Measurements from ENCODE around the gene CNTNAP2.
A peak's percentile ranks its signal among the peaks of the same experiment; 100 is the strongest.

CNTNAP2 gene

DNA sequence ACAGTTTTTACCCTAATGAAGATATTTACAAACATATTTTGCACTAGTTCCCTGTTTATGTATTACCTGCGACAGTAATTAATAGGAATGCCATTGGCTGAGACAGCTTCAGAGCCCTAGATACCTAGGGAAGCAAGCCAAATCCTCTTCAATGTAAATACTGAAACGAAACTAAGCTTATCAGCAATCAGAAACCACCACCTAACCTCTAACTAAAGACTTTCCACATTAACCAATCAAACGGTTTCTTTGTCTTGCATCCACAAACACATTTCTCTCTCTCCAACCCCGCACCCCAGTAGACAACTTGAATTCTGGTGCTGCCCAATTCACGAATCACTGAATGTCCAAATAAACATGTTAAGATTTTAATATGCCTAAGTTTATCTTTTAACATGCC is 1999.6 kb downstream of the CNTNAP2 start:
- no peak for DNase-seq

DNA sequence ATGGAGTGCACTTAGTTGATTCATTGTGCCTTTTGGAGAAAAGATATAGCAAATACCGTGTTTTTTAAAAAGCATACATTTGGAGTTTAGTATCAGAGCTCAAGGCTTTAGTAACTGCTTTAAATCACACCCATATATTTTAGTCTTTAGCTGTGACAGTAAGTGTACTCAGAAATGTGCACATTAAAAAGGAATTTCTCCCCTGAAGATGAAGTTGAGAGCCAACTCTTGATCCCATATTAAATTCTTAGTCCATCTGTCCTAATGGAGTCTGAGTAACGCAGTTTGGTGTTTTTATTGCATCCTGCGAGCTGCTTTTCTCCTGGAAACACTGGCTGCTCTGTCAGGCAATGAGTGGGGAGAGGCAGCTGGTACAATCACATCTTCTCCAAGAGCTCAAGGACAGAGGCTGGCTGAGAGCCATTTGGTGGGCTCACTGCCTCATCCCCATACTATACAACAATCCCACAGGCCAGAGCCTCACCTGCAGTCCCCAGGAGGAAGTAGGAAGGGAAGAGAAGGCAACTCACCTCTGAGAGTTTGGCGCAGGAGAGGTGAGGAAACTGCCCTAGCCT is 2000.3 kb downstream of the CNTNAP2 start:
- no peak for DNase-seq

DNA sequence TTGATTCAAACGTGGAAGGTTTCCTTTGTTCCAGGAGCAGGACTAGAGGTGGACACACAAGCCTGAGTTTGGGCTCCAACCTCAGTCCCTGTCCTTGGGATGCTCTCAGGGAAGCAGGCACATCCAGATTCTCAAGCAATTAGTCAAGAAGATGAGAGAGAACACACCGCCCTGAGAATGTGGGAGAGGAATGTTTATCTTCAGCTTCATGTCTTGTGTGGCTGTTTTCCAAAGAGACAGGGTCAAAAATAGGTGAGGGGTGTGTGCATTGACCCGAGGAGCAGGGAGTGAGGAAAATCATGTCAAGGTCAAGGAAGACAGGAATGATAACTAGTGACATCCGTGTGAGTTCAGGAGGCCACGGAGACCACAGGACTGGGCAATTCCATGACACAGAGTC is 2001.8 kb downstream of the CNTNAP2 start:
- no peak for DNase-seq

DNA sequence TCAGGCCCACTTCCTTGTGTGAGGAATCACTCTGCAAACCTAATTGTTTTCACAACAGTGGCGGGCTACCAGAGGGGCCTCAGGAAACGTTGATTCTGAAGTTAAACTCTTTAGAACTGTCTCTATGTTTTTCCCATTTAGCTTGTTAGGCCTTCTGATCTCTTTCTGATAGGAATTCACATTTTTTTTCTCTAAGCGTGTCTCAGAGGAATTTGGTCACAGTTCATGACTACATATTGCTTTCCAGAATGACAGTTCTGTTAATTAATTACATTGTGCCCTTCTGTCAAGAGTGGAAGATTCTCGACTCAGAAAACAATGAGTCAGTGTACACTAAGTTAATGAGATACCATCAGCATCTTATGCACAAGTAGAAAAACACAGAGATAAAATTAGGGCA is 2004.8 kb downstream of the CNTNAP2 start:
- no peak for DNase-seq

DNA sequence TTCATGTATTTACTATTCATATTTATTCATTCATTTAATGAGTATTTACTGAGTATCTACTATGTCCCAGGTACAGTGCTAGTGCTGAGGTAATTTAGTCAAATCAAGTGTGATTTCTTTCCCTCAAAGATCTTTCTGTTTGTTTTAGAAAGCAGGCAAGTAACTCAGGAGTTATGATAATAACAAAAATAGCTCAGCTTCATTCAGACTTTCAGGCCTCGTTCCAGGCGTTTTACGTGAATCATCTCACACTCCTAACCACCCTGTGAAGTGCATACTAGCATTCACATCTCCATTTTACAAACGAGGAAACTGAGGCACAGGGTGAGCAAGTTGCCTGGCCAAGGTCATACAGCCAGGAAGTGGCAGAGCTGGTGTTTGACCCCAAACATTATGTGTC is 2005.2 kb downstream of the CNTNAP2 start:
- DNase-seq, result no peak

DNA sequence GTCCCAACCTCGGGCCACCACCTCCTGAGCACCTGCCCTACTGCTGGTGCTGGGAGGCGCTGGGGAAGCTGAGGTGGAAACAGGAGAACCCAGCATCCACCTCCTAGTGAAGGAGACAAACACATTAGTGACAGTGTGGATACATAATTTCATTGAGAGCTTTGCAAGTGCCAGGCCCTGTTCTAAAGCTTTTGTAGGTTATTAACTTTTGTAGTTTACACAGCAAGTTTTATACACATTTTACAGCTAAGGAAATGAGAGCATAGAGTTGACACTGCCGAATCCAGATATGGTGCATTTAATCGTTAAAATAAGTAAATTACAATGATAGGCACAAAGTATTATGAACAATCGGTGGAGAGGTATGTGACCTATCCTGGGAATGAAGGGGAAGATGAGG is 2007.9 kb downstream of the CNTNAP2 start:
- no peak for DNase-seq

DNA sequence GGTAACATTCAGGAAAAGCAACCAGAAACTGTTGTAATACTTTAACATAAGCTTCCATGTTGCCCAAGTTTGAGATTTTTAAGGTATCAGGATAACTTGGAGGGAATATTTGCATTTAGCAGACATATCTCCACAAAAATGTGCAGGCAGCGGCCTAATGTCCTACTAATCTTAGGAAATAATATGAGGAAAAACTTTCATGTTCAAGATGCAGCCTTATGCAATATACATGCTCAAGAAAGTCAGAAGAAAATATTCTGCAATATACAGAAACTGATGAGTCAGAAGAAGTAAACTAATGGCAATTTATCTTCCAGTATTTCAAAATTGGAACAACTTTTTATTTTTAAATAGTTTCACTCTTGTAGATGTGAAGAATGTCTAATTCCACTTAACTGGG is 2010.8 kb downstream of the CNTNAP2 start:
- no peak for DNase-seq

DNA sequence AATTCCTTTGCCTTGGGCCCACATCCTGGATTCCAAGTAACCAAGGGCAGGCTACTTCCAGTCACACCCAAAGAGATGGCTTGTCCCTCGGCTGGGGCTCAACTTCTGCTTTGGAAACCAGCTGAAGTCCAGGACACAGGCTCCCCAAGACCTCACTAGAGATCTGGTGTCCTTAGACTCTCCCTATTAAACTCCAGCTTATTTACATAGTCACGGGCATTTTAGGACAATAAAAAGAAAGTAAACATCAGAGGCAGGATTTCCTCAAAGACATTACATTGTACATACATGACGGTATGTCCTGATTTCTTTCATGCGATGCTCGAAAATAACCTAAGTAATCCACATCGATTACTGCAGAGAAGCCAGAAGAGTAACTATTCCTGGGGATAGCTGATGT is 2012.4 kb downstream of the CNTNAP2 start:
- DNase-seq, result no peak

DNA sequence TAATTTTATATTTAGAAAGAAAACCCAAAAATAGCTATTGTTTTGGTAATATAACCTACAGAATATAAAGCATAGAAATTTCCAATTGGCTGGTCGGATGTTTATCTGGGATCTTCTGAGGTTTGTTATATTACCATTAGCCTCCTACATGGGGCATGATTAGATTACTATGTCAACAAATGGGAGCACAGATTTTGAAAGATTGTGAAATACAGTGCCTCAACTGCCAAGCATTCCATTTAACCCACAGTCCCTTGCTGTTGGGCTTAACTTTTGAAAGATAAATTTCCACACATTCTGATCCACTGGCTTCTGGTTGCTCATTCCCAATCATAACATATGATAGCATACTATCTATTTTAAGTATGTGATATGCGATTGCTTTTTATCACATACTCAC is 2018.5 kb downstream of the CNTNAP2 start:
- DNase-seq, result peak; percentile 60

DNA sequence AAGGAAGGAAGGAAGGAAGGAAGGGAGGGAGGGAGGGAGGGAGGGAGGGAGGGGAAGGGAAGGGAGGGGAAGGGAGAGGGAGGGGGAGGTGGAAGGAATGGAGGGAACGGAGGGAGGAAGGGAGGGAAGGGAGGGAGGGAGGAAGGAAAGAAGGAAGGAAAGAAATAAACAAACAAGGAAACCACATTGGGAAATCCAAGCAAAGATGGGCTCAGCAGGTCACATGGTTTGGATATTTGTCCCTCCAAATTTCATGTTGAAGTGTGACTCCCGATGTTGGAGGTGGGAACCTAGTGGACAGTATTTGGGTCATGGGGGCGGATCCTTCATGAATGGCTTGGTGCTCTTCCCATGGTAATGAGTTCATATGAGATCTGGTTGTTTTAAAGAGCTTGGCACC is 2019.4 kb downstream of the CNTNAP2 start:
- DNase-seq, result no peak

DNA sequence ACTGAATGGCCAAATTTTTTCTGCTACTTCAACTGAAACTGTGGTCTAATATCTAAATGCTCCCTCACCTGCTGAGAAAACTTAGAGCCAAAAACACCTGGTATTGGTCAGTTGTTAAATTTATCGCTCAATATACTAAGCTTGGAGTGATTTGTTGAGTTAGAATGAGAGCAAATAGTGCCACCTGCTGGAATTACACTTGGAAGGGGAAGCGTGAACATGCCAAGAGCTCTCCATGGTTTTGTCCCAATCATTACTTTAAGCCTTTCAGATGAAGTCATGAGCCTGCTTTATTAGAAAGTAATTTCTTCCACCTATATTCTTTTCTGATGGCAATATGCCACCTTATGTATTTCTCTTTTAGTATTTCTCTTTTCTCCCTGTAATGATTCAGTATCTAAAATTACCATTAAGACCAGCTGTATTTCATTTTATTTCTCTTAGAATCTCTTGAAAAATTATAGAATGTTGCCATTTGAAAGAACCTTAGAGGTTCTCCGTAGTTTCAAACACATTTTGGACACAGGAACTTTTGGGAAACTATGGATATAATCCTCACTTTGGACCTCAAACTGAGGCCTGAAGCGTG is 2026.2 kb downstream of the CNTNAP2 start:
- DNase-seq, result peak; percentile 30

DNA sequence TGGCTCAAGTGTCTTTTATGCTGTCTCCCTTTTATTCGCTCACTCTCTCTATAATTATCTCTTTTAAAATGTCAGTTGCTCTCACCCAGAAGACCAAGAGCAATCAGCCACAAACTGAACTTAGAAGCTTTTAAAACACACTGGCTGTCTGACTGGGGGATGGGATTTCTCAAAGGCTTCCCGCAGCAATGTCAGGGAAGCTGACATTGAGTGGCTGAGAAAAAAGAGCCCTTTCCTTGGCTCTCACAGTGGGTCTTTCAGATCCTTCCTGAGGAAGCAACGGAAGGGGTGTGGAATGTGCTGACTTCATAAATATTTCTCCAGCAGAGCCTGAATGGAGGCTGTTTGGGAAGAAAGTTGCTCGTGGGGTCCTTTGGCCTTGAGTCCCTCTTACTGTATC is 2028.2 kb downstream of the CNTNAP2 start:
- no peak for DNase-seq

DNA sequence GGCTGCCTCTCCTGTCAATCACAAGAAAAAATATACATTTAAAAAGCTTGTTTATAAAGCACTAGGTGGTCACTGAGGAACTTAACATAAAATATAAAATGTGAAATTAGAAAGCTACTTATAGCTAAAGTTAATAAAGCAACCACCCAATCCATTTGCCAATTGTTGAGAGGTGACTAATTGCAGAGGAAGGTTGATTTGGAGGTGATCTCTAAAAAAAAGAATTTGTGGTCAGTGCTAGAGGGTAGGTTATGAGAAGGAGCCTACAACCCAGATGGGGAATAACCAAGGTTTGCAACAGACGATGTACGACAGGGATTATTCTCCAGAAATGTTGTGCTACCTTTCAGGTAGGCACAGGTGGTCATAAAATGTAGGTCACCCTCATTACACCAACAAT is 2029.7 kb downstream of the CNTNAP2 start:
- DNase-seq, result peak; percentile 37

DNA sequence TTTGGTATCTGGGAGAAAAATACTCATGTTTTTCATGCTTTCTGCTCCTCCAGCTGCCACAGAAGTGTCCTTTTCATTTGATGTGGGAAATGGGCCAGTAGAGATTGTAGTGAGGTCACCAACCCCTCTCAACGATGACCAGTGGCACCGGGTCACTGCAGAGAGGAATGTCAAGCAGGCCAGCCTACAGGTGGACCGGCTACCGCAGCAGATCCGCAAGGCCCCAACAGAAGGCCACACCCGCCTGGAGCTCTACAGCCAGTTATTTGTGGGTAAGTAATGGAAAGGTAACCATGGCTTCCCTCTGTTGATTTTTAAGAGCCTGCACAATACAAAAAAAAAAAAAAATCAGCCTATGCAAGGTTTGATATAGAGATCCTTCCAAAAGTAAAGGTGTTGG is 2030.8 kb downstream of the CNTNAP2 start:
- no peak for DNase-seq

DNA sequence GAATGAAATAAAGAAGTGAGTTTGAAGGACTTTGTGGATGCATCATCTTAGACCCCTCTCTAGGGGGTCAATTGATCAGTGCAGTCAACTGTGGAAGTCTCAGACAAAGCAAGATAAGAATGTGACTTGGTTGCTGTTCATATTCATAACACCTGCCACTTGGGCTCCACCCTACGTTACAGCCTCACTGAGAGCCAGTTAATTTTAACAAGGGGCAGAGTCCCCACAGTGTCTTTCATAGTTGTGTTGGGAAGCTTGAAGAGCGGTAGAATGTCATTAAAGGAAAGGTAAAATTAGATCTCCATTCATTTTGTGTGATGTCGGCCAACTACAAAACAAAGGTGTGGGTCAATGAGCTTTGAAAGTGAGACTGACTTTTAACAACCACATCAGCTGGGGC is 2031.9 kb downstream of the CNTNAP2 start:
- DNase-seq, result no peak

DNA sequence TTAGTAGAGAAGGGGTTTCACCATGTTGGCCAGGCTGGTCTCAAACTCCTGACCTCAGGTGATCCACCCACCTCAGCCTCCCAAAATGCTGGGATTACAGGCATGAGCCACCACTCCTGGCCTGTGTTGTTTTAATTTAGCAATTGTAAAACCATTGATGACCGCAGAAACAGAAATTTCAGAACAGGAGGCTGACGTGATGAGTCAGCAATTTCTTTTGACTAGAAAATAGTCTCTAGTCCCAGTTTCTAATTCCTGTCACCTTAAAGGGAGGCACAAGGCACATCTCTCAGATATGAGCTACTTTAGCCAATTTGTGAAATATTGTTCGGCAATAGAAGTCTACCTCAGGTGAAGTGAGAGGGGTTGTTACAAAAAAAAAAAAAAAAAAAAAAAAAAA is 2033.1 kb downstream of the CNTNAP2 start:
- DNase-seq, result no peak

DNA sequence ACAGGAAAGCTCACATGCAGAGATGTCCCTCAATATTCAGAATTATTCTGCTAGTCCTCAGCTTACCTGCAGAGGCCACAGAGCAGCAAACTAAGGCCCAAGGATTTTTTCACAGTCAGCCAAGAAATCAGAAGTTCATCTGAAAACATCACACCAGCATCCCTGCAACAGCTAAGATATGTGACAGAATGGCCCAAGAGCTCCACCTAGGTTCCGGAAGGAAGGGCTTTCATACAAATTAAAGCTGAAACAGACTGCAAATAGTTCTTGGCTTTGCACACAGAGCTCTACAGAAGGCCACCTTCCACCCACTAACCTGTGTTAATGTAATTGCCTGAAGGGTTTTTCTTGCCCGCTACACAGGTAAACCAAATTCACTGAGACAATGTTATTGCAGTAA is 2035.2 kb downstream of the CNTNAP2 start:
- no peak for DNase-seq

DNA sequence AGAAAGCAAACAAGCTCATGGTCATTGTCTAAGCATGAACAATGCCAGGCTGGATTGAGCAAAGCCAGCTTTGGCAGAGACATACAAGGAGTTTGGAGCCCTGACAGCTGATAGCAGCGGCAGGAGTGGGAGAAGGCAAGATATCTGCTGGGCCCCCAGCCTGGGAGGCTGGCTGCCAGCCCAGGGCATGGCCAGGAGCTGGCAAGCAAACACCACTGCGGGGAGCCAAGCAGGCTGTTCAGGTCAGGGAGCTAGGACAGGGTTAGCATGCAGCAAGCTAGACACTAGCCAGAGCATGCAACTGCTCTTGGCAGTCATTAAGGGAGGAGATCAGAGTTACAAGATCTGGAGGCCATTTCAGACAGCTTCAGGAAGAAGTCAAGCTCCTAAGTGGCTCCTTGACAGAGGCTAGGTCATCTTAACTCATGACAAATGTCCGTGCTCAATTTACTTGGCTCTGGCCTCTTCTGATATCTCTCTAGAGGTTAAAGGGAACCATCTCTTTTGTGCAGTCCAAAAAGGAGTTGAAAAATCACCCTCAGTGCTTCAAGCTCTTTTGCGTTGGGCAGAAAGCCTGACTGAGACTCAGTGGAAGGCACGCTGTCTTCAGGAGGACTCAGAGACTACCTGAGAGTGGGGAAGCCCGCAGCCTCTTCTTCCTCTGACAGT is 2037.1 kb downstream of the CNTNAP2 start:
- DNase-seq, result no peak

DNA sequence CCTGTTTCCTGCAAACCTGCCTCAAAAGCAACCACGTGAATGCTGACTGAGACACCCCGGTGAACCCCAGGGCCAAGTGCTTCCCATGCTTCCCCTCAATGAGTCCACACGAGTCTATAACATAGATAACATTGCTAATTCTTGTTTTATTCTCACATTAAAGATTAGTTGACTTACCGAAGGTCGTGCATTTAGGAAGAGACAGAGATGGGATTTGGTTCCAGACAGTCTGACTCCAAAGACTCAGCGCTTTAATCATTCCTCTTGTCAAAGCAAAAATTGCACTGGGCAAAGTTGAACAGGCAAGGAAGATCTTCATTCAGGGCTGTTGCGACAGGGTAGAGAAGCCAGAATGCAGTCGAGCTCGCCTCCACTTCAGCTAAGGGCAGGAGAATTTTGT is 2038.4 kb downstream of the CNTNAP2 start:
- DNase-seq, result no peak

DNA sequence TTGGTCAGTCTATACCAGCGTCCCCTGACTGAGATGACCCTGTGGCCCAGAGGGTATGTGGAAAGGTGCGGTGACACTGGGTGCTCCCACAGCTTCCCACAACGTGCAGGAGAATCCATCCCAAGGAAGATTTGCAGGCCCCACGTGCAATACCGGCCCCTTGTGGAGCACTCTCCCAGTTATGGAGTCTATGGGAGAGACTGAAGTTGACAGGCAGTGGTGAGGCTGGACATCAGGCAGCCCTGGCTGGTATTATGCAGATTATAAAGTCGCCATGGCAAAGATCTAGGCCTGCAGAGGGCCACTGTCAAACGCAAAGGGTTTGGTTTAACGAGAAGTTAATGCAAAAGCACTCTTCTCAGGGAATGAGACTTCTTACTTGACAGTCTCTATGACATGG is 2039.2 kb downstream of the CNTNAP2 start:
- DNase-seq, result no peak

DNA sequence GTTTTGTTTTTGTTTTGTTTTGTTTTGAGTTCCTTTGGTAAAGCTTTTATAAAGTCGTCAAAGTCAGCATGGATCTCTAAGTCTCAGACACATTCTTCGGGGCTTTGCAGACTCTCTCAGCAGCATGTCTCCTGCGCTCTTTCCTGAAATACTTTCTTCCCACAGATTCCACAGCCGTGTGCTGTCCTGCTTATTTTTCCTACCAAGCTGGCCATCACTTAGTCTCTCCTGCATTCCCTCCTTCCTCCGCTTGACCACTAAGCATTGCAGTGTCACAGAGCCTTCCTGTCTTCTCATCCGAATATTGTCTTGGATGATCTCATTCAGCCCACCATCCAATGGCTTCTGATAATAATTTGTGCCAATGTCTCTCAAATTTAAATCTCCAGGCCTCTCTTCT is 2039.6 kb downstream of the CNTNAP2 start:
- peak; percentile 67 for DNase-seq

DNA sequence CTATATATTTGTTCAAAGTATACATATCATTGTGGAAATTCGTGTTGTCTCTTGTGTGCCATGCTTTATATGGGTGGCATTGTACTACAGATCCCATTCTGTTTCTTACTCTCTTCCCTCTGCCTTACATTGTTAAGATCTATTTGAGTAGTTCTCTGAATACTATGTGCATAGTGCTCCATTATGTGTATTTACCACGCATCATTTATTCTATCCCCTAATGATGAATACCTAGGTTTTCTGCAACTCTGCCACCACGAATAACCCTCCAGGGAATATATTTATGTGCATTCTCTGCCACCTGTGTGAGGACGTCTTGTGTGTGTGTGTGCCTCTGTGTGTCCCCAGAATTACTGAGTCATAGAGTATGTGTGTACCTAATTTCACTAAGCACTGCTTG is 2042.7 kb downstream of the CNTNAP2 start:
- no peak for DNase-seq

DNA sequence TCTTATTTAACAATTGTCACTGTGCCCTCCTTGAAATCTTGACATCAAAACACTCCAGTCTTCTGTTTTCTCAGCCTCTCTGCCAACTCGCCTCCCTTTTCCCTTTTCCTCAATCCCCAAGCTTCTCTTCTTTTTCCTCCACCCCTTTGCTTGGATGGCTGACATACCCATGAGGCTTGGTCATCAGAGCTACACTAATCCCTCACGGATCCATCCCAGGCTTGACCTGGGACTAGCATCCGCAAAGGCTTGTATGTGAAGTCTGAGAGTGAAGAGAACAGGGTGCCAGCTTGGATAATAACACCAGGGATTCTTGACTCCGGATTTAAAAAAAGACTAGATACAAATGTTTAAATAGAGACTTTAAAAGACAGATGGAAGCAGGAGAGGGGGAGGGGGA is 2045.2 kb downstream of the CNTNAP2 start:
- DNase-seq, result no peak

DNA sequence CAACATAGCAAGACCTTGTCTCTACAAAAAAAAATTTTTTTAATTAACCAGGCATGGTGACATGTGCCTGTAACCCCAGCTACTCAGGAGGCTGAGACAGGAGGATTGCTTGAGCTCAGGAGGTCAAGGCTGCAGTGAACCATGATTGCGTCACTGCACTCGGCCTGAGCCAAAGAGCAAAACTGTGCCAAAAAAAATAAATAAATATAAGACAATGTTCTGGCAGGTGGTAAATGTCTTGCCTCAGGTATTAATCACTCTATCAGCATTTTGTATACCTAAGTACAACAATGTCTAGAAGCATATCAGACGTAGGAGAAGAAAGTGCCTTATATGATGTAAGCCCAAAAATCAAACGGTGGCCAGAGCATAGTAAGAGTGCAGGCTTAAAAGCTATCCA is 2046.2 kb downstream of the CNTNAP2 start:
- no peak for DNase-seq

DNA sequence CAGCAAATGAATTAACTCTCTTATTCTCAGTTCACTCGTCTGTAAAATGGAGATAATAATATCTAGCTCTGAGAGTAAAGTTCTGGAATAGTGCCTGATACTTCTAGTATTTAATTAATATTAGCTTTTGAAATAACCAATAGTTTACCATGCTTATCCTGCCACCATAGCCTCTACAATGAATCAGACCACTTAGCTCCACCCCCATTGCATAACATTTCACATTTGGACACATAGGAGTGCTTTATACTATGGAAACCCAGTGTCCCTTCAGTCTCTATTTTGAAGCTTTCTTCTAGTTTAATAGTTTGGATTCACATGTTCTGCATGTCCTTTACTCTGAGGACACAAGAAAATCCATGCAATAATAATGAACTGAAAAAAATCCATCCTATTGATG is 2046.6 kb downstream of the CNTNAP2 start:
- no peak for DNase-seq
